H1 (cell line): ENCODE results near the gene MPZL3. TPM values are rescaled to one million over a fixed set of nuclear protein-coding genes. Genes with fewer than 3 reads are reported as not detected.

Experiments used
- ASH2L ChIP-seq: fragments of 200-600, 300-600 bp; sonication (generic); IDR thresholded peaks from one replicate; pipeline ENCODE4 v1.7.1; 2017; ENCODE audit warnings: low read length
- ATF2 ChIP-seq: IDR thresholded peaks from 2 replicates; pipeline ENCODE4 v1.6.1; 2012; ENCODE audit warnings: low read length, inconsistent platforms
- CHD2 ChIP-seq: IDR thresholded peaks from 2 replicates; pipeline ENCODE4 v1.6.1; 2012; ENCODE audit warnings: low read length, improper control_type of control experiment
- EP300 ChIP-seq, 2 experiments: IDR thresholded peaks; 1 replicate in 1 of 2; 2 replicates in 1 of 2; pipeline ENCODE4 v1.6.1; 2011 to 2012; ENCODE audit warnings: low read depth in 2 of 2, low read length in 2 of 2, mild to moderate bottlenecking in 2 of 2, borderline replicate concordance in 1 of 2, inconsistent platforms in 1 of 2, moderate library complexity in 1 of 2
- FOSL1 ChIP-seq: IDR thresholded peaks from 2 replicates; pipeline ENCODE4 v1.6.1; 2011; ENCODE audit warnings: mild to moderate bottlenecking, low read depth, low read length, moderate library complexity; ENCODE audit not compliant: insufficient read depth
- SIRT6 ChIP-seq: IDR thresholded peaks from one replicate; pipeline ENCODE4 v1.7.1; 2012; ENCODE audit warnings: low read length, inconsistent platforms
- SRF ChIP-seq: IDR thresholded peaks from 2 replicates; pipeline ENCODE4 v1.6.1; 2011; ENCODE audit warnings: mild to moderate bottlenecking, low read depth, low read length, moderate library complexity
- polyA plus RNA-seq, 7 experiments: library from polyadenylated mRNA; depleted of rRNA in 3 of 7; stranded (reverse) in 5 of 7; unstranded in 2 of 7; fragments of >200 nt in 5 of 7; fragments of 200-250 nt in 2 of 7; gene quantifications; 1 replicate in 5 of 7; 2 replicates in 1 of 7; 4 replicates in 1 of 7; pipeline versions ENCODE4 v1.2.1 to v1.2.3, GENCODE V29; 2011 to 2013; ENCODE audit warnings: missing spikeins in 2 of 7, mixed read lengths in 2 of 7
- total RNA-seq: library from RNA; stranded (reverse); fragmentation: NEBNext Ultra II Directional; extraction: Animal tissue kit (Norgen Biotek cat#: 25700); gene quantifications from 2 replicates; pipeline ENCODE4 v1.2.1, GENCODE V29; 2021

The MPZL3 gene
- total and polyA plus RNA-seq, 2 of the 8 experiments (the other 6 are each of a cell fraction or from before 2014, with no cell fraction given), result 1.1 to 3.9 TPM

GRCh38 chr11:118213781-118214180 is 38.4 kb downstream of the MPZL3 start (continued):
- no peak for TF ChIP-seq SIRT6
- TF ChIP-seq FOSL1, result no peak
- TF ChIP-seq ATF2, result no peak
- no peak for TF ChIP-seq SRF
- no peak for TF ChIP-seq CHD2
- TF ChIP-seq EP300 (IDR thresholded peaks at IDR 0.05; ENCODE audit: borderline replicate concordance in 1 of 2, low read depth in 2 of 2, low read length in 2 of 2), result no peak
- TF ChIP-seq ASH2L, result no peak
